Measurements from ENCODE around the gene KCNK10.

GRCh38 chr14:88286309-88286708 lies 36.8 kb downstream of the KCNK10 start:
- TF ChIP-seq, protein P1, sequence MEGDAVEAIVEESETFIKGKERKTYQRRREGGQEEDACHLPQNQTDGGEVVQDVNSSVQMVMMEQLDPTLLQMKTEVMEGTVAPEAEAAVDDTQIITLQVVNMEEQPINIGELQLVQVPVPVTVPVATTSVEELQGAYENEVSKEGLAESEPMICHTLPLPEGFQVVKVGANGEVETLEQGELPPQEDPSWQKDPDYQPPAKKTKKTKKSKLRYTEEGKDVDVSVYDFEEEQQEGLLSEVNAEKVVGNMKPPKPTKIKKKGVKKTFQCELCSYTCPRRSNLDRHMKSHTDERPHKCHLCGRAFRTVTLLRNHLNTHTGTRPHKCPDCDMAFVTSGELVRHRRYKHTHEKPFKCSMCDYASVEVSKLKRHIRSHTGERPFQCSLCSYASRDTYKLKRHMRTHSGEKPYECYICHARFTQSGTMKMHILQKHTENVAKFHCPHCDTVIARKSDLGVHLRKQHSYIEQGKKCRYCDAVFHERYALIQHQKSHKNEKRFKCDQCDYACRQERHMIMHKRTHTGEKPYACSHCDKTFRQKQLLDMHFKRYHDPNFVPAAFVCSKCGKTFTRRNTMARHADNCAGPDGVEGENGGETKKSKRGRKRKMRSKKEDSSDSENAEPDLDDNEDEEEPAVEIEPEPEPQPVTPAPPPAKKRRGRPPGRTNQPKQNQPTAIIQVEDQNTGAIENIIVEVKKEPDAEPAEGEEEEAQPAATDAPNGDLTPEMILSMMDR (IDR thresholded peaks at IDR 0.05; ENCODE audit: borderline replicate concordance, extremely low read depth, low read length, poor library complexity, severe bottlenecking): no peak
- no peak for TF ChIP-seq EZH2 (IDR thresholded peaks at IDR 0.05; ENCODE audit: borderline replicate concordance, low read depth, low read length, severe bottlenecking)

All from DND-41 (cell line).